GM18873 (cell line): Measurements from ENCODE around the gene GLRA2.

ENCODE experiments used
- ATAC-seq: cut with Tn5 transposase; IDR thresholded peaks from one replicate; pipeline ENCODE4 v1.9.1; 2021; ENCODE audit warnings: mild to moderate bottlenecking, moderate library complexity, moderate number of reproducible peaks; ENCODE audit not compliant: unreplicated experiment, low FRiP score

Gene GLRA2

DNA sequence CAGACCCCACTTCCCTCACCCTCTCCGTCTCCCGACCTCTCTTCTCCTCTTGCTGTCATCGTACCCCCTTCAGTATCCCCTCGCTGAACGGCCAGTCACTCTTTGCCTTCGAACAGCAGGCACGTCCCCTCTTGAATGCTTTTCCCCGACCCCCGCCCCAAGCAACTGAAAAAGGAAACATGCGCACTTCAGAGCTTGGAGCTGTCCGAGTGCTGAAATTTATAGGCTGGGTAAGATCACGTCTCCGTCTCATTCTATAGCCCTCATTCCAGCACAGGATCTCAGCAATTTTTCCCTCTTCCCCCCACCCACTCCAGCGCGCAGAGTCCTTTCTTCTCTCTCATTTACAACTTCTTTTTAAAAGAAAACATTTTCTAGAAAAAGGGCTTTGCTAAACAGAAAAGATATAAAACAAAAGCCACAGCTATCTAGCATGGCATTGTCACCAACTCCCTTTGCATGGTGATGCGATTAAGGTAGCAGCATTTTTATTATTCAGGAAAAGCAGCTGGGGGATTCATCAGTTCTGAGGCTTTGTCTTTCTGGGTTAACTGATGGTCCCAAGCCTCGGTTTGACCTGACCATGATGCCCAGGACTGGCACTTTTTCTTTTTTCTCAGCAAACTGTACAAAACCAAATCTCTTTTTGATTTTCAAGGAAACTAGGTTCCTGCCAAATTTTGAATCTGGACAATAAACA, at the start of gene GLRA2:
Gene GLRA2, plus strand, starts transcription at position 247 of the 700 bp plus-strand sequence. CDS start 522 bp downstream, outside the sequence.
- no peak for ATAC-seq

DNA sequence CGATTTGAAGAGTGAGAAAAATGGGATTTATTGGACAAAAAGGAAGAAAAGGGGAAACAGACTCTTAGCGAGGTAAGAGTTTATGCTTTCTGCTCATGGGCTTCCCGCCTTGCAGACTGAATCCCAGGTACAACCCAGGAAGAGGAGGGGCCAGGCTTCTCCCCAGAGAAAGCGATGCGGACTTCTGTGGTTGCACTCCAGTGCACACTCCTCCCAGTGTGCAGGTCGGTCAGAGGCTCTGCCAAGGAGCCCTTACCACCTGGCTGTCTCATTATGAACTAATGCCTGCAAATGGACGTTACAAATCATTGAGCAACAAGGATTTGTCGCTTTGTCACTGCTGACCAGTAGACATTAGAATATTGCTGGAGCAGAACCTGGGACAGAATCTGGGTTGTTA, 39.9 kb upstream of the GLRA2 start:
- no peak for ATAC-seq

DNA sequence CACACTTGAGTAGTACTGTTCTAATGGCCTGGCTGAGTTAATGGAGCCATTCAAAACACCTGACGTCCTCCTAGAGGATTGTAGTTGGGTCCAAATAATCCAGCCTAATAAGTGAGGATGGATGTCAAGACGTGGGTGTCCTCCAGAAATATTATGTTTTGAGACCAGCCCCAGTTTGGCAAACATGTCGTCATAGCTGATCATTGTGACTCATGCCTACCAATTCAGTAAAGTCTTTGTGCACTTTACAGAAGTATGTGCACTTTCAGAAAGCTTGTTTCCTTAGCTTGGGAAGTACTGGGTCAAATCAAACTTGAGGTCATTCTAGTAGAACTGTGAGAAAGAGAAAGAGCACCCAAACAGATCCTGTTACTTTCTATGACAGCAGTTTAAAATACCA, 37.6 kb upstream of the GLRA2 start:
- no peak for ATAC-seq

DNA sequence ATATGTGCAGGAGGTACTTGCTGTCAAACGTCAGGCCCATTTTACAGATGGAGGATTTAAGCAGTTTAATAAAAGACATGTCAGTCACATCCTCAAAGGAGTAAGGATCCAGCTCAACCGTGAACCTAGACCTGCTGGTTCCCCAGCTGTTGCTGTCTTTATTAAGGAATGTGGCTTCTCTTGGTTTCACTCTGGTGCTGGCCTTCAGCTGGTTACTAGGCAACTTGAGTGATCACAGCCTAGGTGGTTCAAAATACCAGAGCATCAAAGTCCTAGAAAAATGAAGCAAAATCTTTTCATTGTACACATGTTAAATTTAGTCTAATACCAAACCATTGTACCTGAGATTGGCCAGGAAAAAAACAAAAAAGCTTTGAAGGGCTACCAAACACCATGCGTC, 32.7 kb upstream of the GLRA2 start:
- ATAC-seq, result peak; percentile 29

DNA sequence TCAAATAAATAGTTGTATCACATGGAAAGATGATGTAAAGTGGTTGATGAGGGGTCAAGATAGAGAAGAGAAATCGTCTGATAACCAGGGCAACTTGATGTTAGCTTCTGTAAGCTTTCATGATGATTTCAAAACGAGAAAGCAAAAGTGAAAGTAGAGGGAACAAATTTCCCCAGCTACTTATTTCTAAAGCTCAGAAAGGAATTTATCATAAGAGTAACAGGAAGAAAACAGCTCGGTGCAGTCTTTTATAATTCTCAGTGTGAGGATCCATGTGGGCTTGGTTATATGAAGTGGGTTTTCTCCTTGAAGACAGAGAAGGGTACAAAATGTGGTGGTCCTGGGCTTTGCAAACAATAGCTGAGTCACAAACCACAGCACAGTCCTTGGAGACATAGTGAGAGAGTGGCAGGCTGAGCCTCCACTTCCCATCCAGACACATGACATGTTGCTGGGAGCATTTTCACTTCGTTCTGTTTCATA, 32.1 kb upstream of the GLRA2 start:
- ATAC-seq, result peak; percentile 55

DNA sequence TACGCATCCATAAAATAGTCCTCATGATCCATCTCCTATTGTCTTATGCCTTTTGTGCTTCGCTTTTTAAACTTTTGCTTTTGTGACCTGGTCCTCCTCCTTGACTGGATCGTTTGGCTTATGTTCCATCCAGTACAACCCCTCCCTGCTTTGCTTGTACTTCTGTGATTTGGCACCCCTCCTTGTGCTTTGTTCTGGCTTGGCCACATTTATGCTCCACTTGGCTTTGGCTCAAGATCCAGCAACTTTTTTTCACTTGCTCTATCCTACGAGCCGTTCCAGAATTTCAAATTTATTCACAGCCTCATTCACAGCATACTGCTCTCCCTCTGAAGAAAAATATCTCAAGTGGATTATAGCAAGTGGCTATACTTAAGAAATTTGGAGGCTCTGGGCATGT, 28.0 kb upstream of the GLRA2 start:
- no peak for ATAC-seq

DNA sequence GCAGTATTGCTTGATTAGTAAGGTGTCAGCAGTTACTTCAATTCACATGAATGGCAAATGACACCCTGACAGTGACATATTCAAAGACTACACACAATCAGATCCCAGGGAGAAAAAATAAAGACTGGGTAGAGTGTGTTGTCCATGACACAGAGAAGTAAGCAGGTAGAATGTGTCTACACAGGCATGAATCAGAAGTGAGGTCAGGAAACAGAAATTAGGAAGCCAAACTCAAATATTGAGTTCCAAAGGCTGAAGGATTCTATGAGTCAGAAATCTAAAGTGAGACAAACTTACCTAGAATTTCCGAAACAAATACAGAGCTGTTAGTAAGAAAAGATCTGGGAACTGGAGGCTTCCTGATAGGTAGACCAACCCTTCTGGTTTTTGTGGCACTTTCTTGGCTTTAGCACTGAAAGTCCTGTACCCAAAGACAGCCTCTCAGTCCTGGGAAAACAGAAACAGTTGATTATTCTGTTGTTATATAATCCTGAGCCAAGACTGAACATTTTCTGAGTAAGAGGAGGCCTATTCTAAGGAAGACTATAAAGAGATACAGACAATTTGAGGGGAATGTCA, 24.3 kb upstream of the GLRA2 start:
- no peak for ATAC-seq

DNA sequence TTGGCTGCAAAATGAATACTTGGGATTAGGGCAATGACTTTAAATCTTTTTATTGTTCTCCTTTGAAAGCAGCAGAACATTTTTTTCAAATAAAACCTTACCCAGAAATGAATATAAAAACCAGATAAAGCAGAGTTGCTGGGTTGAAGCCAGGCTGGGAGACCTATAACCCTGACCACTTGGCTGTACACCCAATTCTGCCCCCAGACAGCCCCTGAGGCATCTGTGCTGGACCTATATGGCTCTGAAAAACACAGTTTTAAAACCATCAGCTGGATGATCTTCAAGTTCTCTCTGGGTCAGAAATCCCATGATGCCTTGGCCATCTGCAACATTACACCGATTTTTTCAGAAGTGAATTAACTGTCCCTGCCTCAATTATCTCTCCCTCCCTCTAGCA, 23.7 kb upstream of the GLRA2 start:
- ATAC-seq, result no peak

DNA sequence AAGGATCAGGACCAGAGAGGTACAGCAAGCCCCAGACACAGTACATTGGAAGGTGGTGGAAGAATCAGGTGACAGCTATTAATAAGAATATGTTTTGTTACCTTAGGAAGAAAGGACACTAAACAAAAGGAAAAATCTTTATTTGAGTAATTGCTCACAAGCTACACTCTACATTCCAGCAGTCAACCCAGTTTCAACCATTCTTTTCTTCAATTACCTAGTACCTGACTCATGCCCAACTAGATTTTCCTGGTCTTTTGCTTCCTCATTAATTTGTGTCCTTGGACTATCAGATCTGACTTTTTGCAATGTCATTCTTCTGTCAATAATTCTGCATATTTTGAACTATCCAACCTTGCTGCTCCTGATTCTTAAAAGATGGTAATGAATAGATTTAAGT, 22.5 kb upstream of the GLRA2 start:
- no peak for ATAC-seq

DNA sequence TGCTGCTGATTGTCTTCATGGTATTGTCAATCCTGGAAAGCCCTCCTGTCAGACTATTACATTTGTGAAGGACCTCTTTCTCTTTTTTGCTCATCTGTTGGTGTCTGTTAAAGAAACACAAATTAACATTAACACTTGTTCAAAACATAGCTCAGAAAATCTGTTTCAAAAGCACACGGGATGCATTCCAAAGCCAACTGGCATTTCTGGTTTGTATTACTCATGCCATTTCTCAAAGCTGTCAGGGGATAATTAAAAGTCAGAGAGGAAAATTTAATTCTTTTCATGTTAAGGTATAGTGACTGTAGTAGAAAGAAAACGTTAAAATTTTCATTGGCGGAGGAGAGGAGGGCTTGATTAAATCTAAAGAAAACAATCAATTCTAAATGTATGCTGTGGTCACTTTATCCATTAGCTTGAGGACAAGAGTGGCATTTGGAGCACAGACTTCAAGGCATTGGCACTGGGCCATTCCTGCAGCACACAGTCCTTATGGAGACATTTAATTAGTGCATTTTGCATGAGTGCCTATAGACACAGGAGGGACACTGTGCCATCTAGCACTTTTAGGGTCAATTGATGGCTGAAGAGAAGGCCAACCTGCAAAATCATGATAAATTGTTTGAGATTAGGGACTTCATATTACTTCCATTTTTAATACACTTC, 21.2 kb upstream of the GLRA2 start:
- ATAC-seq, result no peak

DNA sequence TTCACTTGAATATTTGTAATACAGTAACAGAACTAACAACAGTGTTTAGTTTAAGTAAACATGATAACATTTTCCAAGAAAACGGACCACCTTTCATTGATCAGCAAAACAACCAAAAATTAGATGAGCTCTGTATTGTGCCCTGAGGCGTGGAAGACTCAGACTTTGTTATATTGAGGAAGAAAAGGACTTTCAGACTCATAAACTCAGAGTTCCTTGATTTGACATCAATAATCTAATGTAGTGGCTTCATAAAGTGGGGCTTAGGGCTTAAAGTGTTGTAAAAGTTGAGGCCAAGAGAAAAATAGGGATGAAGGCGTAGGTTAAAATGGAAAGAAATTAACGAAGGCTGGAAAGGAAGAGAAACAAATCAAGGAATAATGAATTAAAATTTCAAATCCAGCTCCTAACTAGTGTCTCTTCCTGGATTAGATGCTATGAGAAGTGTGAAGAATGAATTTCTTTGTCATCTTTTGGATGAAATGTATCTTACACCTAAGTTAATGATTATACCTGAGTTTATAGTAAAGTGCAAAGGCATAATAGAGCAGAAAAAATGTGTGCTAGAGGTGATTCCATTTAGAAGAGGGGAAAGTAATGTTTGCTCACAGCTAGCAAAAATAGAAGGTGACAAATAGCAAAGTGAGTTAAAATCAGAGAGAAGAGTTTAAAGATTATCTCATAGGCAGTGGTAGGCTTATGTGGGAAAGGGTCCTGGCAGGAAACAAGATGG, 19.8 kb upstream of the GLRA2 start:
- ATAC-seq, result no peak

DNA sequence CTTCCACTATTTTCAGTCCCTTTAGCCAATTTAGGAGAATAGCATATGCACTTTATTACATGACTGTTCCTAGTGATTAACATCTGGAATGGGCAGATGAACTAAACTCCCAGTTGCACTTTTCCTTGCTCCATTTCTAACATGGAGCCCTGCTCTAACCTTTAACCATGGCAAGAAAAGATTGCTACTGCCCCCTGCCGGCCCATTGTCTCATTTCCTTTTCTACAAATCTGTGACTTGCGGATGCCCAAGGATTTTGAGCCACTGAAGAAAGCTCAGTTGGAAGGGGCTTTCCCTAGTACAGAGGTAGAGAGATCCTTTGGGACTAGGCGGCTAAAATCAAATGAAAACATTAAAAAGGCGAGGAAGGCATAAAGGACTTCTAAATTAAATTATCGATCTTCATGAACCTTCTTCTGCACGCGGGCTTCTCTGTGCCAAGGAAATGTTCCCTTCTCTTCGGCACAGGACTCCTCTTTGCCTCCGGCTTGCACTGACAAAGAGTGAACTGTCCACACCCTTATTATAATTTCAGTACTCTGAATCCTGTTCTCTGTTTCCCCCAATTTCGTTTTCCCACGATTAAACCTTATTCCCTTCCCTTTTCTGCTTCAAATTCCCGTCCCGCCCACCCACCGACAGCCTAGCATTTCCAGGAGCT, 577 bp upstream of the GLRA2 start:
- ATAC-seq, result peak; percentile 53

DNA sequence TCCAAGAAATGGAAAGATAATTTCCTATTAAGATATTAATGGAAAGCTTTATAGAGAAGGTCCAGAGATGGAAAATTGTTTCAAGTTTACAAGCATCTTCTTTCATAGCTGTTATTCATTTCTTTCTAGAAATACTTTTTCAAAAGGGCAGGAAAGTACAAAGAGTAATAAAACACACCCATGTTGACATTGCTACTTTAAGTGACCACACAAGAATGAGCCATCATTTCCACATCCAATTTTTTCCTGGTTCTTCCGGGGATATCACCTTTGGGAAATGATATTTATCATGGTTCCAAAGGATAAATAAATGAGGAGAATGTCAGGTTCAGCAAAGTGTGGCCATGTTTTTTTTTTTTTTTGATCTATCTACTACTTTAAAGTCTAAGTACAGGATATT, 4.5 kb downstream of the GLRA2 start:
- ATAC-seq, result no peak

DNA sequence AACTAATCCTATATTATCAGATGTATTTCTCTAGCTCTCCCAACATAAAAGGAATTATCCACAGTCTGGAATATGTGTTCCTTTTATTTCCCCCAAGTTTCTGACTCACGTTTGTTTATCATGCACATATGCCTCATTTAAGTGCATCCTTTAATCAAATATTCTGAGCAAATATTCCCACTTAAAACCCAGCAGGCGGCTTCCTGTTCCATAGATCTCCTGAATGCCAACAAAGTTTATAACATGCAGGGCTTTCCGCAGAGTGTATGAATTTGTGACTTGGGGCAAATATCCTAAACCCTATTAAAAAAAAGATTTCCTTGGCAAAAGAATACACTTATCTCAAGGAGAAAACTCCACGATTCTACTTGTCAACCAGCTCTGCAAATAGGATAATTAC, 16.9 kb downstream of the GLRA2 start:
- no peak for ATAC-seq

DNA sequence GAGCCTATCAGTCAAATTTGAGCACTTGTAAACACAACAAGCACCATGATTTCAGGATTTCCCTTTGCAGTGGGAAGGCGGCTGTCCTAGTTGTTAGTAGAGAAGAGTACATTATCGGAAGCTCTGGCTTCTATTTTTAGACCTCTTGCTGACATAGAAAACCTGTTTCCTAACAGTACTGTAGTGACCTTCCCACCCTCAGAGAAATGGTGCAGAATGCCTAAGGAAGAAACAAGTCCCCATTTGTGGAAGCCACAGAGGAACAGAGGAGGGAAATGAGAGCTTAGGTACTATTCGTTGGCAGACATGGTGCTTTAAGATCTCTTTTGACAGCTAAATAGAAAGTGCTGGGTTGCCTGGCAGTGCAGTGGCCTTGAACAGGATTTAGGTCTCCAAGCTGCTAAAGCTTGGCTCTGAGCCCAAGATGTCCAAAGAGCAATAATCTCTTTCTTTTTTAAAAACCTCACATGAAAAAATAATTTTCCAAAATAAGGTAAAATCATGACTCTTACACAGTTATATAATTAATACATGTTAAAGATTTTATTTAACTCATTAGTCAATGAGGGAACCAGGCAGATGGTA, 24.9 kb downstream of the GLRA2 start:
- ATAC-seq, result no peak

DNA sequence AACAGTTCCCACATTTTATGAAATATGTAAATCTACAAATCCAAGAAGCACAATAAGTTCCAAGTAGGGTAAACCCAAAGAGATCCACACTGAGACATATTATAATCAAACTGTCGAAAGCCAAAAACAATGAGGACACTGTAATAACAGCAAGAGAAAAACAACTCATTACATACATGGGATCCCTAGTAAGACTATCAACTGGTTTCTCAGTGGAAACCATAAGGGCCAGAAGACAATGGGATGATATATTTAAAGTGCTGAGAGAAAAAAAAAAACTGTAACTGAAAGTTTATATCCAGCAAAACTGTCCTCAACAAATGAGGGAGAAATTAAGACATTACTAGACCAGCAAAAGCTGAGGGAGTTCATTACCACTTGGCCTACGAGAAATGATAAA, 34.7 kb downstream of the GLRA2 start:
- no peak for ATAC-seq

DNA sequence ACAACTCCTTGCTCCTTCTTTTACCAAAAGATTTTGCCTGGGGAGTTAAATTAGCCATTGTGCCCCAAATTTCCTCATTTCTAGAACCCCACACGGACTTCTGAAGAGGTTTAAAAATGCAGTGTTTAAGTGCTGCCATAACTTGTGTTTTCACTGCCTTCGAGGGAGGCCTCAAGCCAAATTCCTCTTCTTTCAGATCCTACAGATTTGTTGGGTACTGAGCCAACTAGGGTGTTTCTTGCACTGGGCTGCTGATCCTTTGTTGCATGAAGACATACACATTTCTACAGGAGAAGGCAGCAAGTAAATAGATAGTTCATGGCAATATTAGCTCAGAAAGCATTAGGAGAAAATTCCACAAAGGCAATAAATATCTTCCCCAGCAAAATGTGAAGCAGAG, 43.8 kb downstream of the GLRA2 start:
- no peak for ATAC-seq

DNA sequence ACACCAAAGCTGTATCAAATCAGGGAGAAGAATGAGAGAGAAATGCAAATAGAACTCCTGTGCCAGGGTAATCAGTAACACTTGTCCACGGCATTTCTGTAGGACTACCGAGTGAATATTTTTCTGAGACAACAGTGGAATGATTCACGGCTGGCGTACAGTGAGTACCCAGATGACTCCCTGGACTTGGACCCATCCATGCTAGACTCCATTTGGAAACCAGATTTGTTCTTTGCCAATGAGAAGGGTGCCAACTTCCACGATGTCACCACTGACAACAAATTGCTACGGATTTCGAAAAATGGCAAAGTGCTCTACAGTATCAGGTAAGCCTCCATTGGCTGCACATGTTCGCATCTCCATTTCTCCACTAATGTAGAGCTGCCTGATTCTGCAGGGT, 51.7 kb downstream of the GLRA2 start:
- ATAC-seq, result no peak

DNA sequence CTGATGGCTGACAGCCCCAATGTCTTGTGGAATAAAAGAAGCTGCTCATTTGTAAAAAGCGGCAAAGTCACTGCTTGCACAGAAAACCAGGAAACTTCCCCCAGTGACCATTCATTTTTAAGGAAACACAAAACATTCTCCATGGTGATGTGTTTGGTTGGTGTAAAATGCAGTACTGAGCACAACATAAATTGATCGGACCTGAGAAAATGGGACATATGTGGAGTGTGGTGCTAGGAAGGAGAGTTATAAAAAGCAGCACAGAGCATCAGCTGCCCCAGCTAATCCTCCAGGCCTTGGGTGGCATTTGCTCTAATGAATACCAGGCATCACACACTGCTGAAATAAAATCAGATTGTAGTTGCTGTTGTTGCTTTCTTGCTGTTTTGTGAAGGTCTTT, 55.2 kb downstream of the GLRA2 start:
- ATAC-seq, result no peak

DNA sequence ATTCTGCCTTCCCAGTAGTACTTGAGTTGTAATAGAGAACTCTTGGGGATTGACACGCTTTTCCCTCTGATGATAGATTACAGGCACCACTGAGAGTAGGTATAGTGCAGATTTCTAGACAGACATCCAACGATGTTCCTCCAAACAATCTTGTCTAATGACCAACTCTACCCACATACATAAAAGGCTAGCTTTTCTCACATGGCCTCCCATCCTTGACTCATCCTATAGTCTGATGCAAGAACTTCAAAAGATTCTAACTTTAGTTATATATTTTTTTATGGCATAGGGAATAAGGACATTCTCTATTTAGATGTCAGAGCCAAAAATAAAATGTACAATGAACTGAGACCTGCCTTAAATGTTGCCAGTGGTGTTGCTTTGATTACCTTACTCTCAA, 60.9 kb downstream of the GLRA2 start:
- no peak for ATAC-seq
